DND-41 (cell line): Measurements from ENCODE around the gene CYP39A1.

Experiments
- ATAC-seq: fragments of 200-7000 bp; cut with Tn5 transposase; 3 replicates; pipeline ENCODE4 v1.9.1; 2021; ENCODE audit warnings: low read depth; ENCODE audit not compliant: insufficient read depth
- DNase-seq: peaks from one replicate; pipeline ENCODE4 v3.0.0-alpha.2; 2020
- H2AFZ ChIP-seq: 2 replicates; pipeline ENCODE4 v1.6.0; 2012; ENCODE audit warnings: low read depth, low read length
- H3K27ac ChIP-seq: 2 replicates; pipeline ENCODE4 v1.5.1; 2012; ENCODE audit warnings: low read length, inconsistent platforms
- H3K27me3 ChIP-seq: fragments of 200-600 bp; sonication (generic); 2 replicates; pipeline ENCODE4 v1.6.0; 2012; ENCODE audit warnings: low read length, mild to moderate bottlenecking, inconsistent platforms; ENCODE audit not compliant: insufficient read depth, poor library complexity
- H3K36me3 ChIP-seq: 2 replicates; pipeline ENCODE4 v1.5.1; 2012; ENCODE audit warnings: low read length, inconsistent platforms; ENCODE audit not compliant: insufficient read depth
- H3K4me1 ChIP-seq: 2 replicates; pipeline ENCODE4 v1.5.1; 2012; ENCODE audit warnings: mild to moderate bottlenecking, low read length; ENCODE audit not compliant: insufficient read depth
- H3K4me2 ChIP-seq: 2 replicates; pipeline ENCODE4 v1.6.0; 2012; ENCODE audit warnings: mild to moderate bottlenecking, moderate library complexity, low read length, inconsistent platforms; ENCODE audit not compliant: insufficient read depth
- H3K4me3 ChIP-seq, 2 experiments: fragments of 200-600 bp in 1 of 2; shearing (Covaris generic) in 1 of 2; 2 replicates each; pipeline ENCODE4 v1.5.1; 2012 to 2016; ENCODE audit warnings: inconsistent platforms in 2 of 2, low read length in 2 of 2, mild to moderate bottlenecking in 2 of 2, low read depth in 1 of 2, moderate library complexity in 1 of 2
- H3K79me2 ChIP-seq: 2 replicates; pipeline ENCODE4 v1.6.0; 2012; ENCODE audit warnings: low read length, inconsistent platforms; ENCODE audit not compliant: insufficient read depth
- H3K9ac ChIP-seq: 2 replicates; pipeline ENCODE4 v1.6.0; 2012; ENCODE audit warnings: low read depth, mild to moderate bottlenecking, inconsistent platforms, low read length, moderate library complexity
- H3K9me3 ChIP-seq: 2 replicates; pipeline ENCODE4 v1.5.1; 2012; ENCODE audit warnings: low read length, moderate library complexity, mild to moderate bottlenecking, inconsistent platforms; ENCODE audit not compliant: insufficient read depth, severe bottlenecking
- H4K20me1 ChIP-seq: 2 replicates; pipeline ENCODE4 v1.6.0; 2012; ENCODE audit warnings: low read length; ENCODE audit not compliant: insufficient read depth
- CTCF ChIP-seq: IDR thresholded peaks from 2 replicates; pipeline ENCODE4 v1.5.1; 2012; ENCODE audit warnings: borderline replicate concordance, low read length, moderate library complexity, mild to moderate bottlenecking; ENCODE audit not compliant: poor library complexity, severe bottlenecking; ENCODE audit errors: extremely low read depth
- EZH2 ChIP-seq: IDR thresholded peaks from 3 replicates; pipeline ENCODE4 v1.6.1; 2012; ENCODE audit warnings: borderline replicate concordance, low read depth, mild to moderate bottlenecking, moderate library complexity, low read length, inconsistent platforms; ENCODE audit not compliant: severe bottlenecking

CYP39A1 gene

GRCh38 chr6:46638650-46639049 lies 14.0 kb downstream of the CYP39A1 start:
- DNase-seq (no peak), ATAC-seq (no peak)
- H3K4me3 ChIP-seq, result no peak overlapping the region
- H4K20me1 ChIP-seq, result no peaks in the 10 kb centered on the region
- TF ChIP-seq EZH2 (no peak), CTCF (no peak)
- H3K9me3 ChIP-seq, result no peaks in the 10 kb centered on the region
- H2AFZ ChIP-seq, result no peak overlapping the region
- no peaks in the 10 kb centered on the region for H3K79me2 ChIP-seq
- no peaks in the 10 kb centered on the region for H3K4me1 ChIP-seq
- no peaks in the 10 kb centered on the region for H3K36me3 ChIP-seq
- no peak overlapping the region for H3K4me2 ChIP-seq
- H3K27ac ChIP-seq, result no peak overlapping the region
- H3K9ac ChIP-seq, result no peak overlapping the region
- no peaks in the 10 kb centered on the region for H3K27me3 ChIP-seq

- no peak overlapping the region for H3K27ac ChIP-seq
These were observed 14.7 kb downstream of the CYP39A1 start for GRCh38 chr6:46637933-46638332.

DNA sequence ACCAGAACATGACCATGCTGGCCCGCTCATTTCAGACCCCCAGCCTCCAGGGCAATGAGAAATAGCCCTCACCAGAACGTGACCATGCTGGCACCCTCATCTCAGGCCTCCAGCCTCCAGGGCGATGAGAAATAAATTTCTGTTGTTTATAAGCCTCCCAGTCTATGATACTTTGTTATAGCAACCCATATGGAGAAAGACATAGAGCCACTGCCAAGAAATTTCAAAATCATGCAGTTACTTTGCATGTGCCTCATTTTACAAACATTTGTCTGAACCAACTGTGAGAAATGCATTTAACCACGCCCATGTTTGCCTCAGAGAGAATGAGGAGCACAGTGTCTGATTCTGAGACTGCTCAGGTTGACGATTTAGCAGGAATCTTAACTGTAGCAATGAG lies 15.5 kb downstream of the CYP39A1 start:
- Histone ChIP-seq H3K4me2 (no peak overlapping the region), H3K4me3 (no peak overlapping the region), H3K9me3 (no peaks in the 10 kb centered on the region), H3K79me2 (no peaks in the 10 kb centered on the region), H2AFZ (no peak overlapping the region), H3K4me1 (no peaks in the 10 kb centered on the region), H3K9ac (no peak overlapping the region), H3K27ac (no peak overlapping the region), H3K36me3 (no peaks in the 10 kb centered on the region), H3K27me3 (no peaks in the 10 kb centered on the region), H4K20me1 (no peaks in the 10 kb centered on the region)
- ATAC-seq (no peak), DNase-seq (no peak)
- no peak for TF ChIP-seq CTCF
- no peak for TF ChIP-seq EZH2

More at GRCh38 chr6:46637933-46638332, 14.7 kb downstream of the CYP39A1 start:
- no peak overlapping the region for H2AFZ ChIP-seq
- no peak overlapping the region for H3K9ac ChIP-seq
- H3K9me3 ChIP-seq, result no peaks in the 10 kb centered on the region
- H3K4me3 ChIP-seq, result no peak overlapping the region
- no peaks in the 10 kb centered on the region for H3K4me1 ChIP-seq
- no peak for TF ChIP-seq EZH2
- no peak overlapping the region for H3K4me2 ChIP-seq
- no peaks in the 10 kb centered on the region for H3K27me3 ChIP-seq
- no peaks in the 10 kb centered on the region for H3K36me3 ChIP-seq
- no peaks in the 10 kb centered on the region for H3K79me2 ChIP-seq
- DNase-seq (no peak), ATAC-seq (no peak)
- no peaks in the 10 kb centered on the region for H4K20me1 ChIP-seq

DNA sequence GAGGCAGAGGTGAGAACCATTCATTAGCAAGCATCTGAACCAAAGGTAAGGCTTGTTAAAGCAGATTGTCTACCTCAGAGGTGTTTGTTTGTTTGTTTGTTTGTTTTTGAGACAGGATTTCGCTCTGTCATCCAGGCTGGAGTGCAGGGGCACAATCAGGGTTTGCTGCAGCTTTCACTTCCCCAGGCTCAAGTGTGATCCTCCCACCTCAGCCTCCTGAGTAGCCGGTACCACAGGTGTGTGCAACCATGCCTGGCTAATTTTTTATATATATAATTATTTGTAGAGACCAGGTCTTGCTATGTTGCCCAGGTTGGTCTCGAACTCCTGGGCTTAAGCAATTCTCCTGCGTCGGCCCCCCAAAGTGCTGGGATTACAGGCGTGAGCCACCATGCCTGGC lies 17.2 kb downstream of the CYP39A1 start:
- Histone ChIP-seq H3K9me3 (no peaks in the 10 kb centered on the region), H3K4me2 (no peak overlapping the region), H4K20me1 (no peaks in the 10 kb centered on the region), H3K4me3 (no peak overlapping the region), H3K9ac (no peak overlapping the region), H3K27me3 (no peaks in the 10 kb centered on the region), H3K27ac (no peak overlapping the region), H2AFZ (no peak overlapping the region), H3K4me1 (no peaks in the 10 kb centered on the region), H3K36me3 (no peaks in the 10 kb centered on the region), H3K79me2 (no peaks in the 10 kb centered on the region)
- DNase-seq, result no peak
- ATAC-seq, result no peak
- TF ChIP-seq CTCF, result no peak
- TF ChIP-seq EZH2, result no peak
